ENCODE data around the gene SLC35B4. TPM values are rescaled to one million over a fixed set of nuclear protein-coding genes. Genes with fewer than 3 reads are reported as not detected.

Gene SLC35B4
- total RNA-seq, 2 donors from 2014 or later: 12.6 to 18.1 TPM

DNA sequence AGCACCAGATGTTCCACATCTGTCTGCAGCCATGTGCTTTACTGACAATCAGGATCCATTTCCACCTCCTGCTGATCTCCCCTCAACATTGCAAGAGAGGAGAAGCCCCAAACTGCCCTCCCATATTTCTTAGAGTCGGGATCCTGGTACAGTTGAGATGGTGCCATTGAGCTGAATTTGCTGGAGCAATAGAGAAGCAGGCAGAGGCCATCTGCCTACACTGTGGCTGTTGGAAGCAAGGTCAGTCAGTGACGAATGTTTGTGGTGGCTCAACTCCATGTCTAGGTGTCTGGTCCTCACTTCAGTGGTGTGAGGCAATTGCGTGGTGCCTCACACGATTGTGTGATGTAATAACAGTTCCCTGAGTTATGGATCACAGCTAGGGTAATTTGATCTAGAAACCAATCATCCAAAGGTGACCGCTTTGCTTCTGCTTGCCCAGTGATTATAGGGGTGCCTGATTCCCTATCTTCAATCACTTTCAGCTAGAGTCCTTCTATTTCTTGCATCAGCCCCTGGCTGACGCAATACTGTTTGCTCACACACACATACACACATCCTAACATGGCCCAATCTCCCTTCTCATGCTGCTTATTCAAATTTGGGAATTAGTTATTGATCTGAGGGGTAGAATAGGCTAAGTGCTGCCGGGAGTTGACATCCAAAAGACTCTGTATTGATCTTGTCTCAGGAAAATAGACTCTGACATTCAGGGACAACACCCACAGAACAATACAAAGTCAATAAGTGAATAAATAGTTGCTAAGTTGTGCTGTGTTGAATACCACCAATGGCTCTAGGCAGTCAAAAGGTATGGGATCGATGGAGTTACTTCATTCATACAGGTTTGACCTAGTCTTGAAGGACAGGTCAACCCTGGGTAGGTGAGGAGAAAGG is 46.1 kb upstream of the SLC35B4 start:
- Histone ChIP-seq H3K4me3 (no peak overlapping the region), H3K4me1 (ENCODE audit: control insufficient read depth in 1 of 2, low read depth in 2 of 2) (no peaks in the 10 kb centered on the region), H3K27ac (no peak overlapping the region), H3K27me3 (replicated peaks; ENCODE audit: insufficient read depth) (no peaks in the 10 kb centered on the region), H3K36me3 (no peaks in the 10 kb centered on the region), H3K9me3 (no peaks in the 10 kb centered on the region)
- ATAC-seq (ENCODE audit: insufficient number of reproducible peaks, low FRiP score, low read depth) (no peak), DNase-seq (ENCODE audit: low spot score) (no peak)
- TF ChIP-seq, protein P1, sequence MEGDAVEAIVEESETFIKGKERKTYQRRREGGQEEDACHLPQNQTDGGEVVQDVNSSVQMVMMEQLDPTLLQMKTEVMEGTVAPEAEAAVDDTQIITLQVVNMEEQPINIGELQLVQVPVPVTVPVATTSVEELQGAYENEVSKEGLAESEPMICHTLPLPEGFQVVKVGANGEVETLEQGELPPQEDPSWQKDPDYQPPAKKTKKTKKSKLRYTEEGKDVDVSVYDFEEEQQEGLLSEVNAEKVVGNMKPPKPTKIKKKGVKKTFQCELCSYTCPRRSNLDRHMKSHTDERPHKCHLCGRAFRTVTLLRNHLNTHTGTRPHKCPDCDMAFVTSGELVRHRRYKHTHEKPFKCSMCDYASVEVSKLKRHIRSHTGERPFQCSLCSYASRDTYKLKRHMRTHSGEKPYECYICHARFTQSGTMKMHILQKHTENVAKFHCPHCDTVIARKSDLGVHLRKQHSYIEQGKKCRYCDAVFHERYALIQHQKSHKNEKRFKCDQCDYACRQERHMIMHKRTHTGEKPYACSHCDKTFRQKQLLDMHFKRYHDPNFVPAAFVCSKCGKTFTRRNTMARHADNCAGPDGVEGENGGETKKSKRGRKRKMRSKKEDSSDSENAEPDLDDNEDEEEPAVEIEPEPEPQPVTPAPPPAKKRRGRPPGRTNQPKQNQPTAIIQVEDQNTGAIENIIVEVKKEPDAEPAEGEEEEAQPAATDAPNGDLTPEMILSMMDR (IDR thresholded peaks at IDR 0.05): no peak

DNA sequence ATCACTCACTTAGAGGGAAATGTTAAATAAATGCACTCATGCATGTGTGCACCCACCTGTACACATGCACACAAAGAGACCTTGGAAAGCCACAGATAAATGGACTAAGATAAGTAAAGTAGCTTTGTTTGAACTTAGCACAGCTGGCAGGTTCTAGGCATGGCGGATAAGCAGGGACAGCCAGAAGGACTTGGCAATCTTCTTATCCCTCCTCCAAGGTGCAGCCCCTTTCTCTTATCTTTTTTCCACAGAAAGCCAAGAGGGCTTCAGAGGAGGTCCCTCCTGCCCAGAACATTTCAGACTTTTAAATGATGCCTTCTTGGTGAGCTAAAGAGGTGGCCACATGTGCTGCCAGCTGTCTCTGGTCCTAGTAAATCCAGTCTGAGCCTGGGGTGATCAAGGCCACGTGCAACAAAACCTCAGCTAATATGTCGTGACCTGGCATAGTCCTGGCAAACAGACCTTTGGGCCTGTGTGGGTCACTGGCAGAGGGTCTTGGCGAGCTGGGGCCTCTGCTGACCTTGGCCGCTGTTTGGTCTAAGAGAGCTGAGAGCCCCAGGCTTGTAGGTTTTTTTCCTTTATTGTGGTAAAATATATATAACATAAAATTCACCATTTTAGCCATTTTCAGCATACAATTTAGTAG is 43.2 kb upstream of the SLC35B4 start:
- Histone ChIP-seq H3K4me3 (no peak overlapping the region), H3K27ac (no peak overlapping the region), H3K9me3 (no peaks in the 10 kb centered on the region), H3K4me1 (ENCODE audit: control insufficient read depth in 1 of 2, low read depth in 2 of 2) (no peaks in the 10 kb centered on the region), H3K27me3 (replicated peaks; ENCODE audit: insufficient read depth) (no peaks in the 10 kb centered on the region), H3K36me3 (no peaks in the 10 kb centered on the region)
- DNase-seq (ENCODE audit: low spot score): no peak
- ATAC-seq (ENCODE audit: insufficient number of reproducible peaks, low FRiP score, low read depth): no peak
- TF ChIP-seq, protein P1 (IDR thresholded peaks at IDR 0.05): no peak

DNA sequence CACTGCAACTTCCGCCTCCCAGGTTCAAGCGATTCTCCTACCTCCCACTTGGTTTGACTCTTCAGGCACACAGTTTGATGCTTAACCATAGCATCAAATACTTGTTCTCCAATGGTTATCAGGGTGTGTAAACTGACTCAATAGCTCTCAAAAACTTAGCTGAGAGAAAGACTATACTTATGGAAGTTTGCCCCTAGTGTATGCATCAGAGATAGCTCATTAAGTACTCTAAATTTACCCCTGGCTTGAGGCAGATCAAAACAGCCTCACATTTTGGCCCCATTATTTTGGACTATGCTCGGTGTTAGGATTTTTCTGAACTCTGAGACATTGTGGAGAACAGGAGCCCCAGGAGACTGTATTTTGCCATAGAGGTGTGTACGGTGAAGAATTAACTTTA is 40.8 kb upstream of the SLC35B4 start:
- ATAC-seq (ENCODE audit: insufficient number of reproducible peaks, low FRiP score, low read depth) (no peak), DNase-seq (ENCODE audit: low spot score) (no peak)
- Histone ChIP-seq H3K36me3 (no peaks in the 10 kb centered on the region), H3K4me3 (no peak overlapping the region), H3K4me1 (ENCODE audit: control insufficient read depth in 1 of 2, low read depth in 2 of 2) (no peaks in the 10 kb centered on the region), H3K9me3 (no peaks in the 10 kb centered on the region), H3K27ac (no peak overlapping the region), H3K27me3 (replicated peaks; ENCODE audit: insufficient read depth) (no peaks in the 10 kb centered on the region)
- TF ChIP-seq, protein P1 (IDR thresholded peaks at IDR 0.05): no peak

DNA sequence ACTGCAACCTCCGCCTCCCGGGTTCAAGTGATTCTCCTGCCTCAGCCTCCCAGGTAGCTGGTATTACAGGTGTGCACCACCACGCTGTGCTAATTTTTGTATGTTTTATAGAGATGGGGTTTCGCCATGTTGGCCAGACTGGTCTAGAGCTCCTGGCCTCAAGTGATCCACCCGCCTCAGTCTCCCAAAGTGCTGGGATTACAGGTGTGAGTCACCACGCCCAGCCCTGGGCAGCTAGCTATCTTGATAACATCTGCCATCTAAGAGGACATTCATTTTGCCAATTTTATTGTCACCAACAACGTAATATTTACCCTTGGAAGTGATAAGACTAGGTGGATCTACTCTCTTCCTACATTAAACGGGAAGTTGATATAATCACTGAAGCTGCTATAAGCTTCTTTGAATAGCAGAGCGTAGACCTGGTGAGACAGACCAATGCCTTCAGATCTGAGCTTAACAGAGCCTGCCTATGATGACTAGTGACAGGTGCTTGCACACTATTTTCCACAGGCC is 39.7 kb upstream of the SLC35B4 start:
- Histone ChIP-seq H3K4me1 (ENCODE audit: control insufficient read depth in 1 of 2, low read depth in 2 of 2) (no peaks in the 10 kb centered on the region), H3K27ac (no peak overlapping the region), H3K27me3 (replicated peaks; ENCODE audit: insufficient read depth) (no peaks in the 10 kb centered on the region), H3K36me3 (no peaks in the 10 kb centered on the region), H3K9me3 (no peaks in the 10 kb centered on the region), H3K4me3 (no peak overlapping the region)
- no peak for DNase-seq (ENCODE audit: low spot score)
- TF ChIP-seq, protein P1 (IDR thresholded peaks at IDR 0.05): no peak
- ATAC-seq (ENCODE audit: insufficient number of reproducible peaks, low FRiP score, low read depth): no peak

DNA sequence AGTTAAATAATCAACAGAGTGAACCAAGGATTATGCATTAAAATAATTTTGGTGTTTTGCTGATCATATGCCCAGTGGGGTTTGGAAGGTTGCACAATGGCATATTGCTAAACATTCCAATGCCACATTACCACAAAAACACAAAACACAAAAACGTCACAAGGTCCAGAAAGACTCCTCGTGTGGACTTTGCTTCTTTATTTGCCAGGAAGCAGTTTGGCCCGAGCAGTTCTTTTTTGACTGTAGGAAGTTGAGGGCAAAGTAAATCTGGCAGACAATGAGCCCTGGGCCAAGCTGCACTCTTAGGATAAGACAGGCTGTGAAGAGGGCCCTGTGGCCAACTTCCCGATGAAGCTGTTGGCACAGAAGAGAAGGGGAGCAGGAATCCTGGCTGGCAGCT is 39.2 kb upstream of the SLC35B4 start:
- no peak overlapping the region for H3K4me3 ChIP-seq
- DNase-seq (ENCODE audit: low spot score): no peak
- TF ChIP-seq, protein P1 (IDR thresholded peaks at IDR 0.05): no peak
- H3K36me3 ChIP-seq: no peaks in the 10 kb centered on the region
- no peak overlapping the region for H3K27ac ChIP-seq
- no peak for ATAC-seq (ENCODE audit: insufficient number of reproducible peaks, low FRiP score, low read depth)
- H3K9me3 ChIP-seq: no peaks in the 10 kb centered on the region
- no peaks in the 10 kb centered on the region for H3K27me3 ChIP-seq (replicated peaks; ENCODE audit: insufficient read depth)
- H3K4me1 ChIP-seq (ENCODE audit: control insufficient read depth in 1 of 2, low read depth in 2 of 2): no peaks in the 10 kb centered on the region
